ENCODE measurements around the gene SSBP3.
"Not testable (repeated sequence)": the region's sequence is repeated elsewhere in the genome, so short reads cannot be mapped to it uniquely, and the experiment has no call there.

SSBP3 gene

GRCh38 chr1:54392401-54392800 lies 13.8 kb downstream of the SSBP3 start:
- DNase-seq (ENCODE audit: low read depth) = no peak

GRCh38 chr1:54391450-54392209 lies 14.6 kb downstream of the SSBP3 start:
- no peak for DNase-seq (ENCODE audit: low read depth)

- no peak for DNase-seq (ENCODE audit: low read depth)
These were observed 15.5 kb downstream of the SSBP3 start for GRCh38 chr1:54390655-54391054.

- DNase-seq (ENCODE audit: low read depth) = not testable (repeated sequence)
These were observed 16.6 kb downstream of the SSBP3 start for GRCh38 chr1:54389608-54390007.

- no peak for DNase-seq (ENCODE audit: low read depth)
These were observed 18.8 kb downstream of the SSBP3 start for GRCh38 chr1:54387419-54387818.

GRCh38 chr1:54385727-54386022 lies 20.5 kb downstream of the SSBP3 start:
- no peak for DNase-seq (ENCODE audit: low read depth)

GRCh38 chr1:54384918-54385726 lies 21.1 kb downstream of the SSBP3 start:
- DNase-seq (ENCODE audit: low read depth) = peak; percentile 58

- no peak for DNase-seq (ENCODE audit: low read depth)
These were observed 21.7 kb downstream of the SSBP3 start for GRCh38 chr1:54384471-54384870.

- no peak for DNase-seq (ENCODE audit: low read depth)
These were observed 24.7 kb downstream of the SSBP3 start for GRCh38 chr1:54381524-54381923.

GRCh38 chr1:54380290-54380882 lies 25.8 kb downstream of the SSBP3 start:
- no peak for DNase-seq (ENCODE audit: low read depth)

- DNase-seq (ENCODE audit: low read depth) = no peak
These were observed 26.5 kb downstream of the SSBP3 start for GRCh38 chr1:54379555-54380289.

- no peak for DNase-seq (ENCODE audit: low read depth)
These were observed 27.2 kb downstream of the SSBP3 start for GRCh38 chr1:54378874-54379554.

- peak; percentile 67 for DNase-seq (ENCODE audit: low read depth)
These were observed 27.9 kb downstream of the SSBP3 start for GRCh38 chr1:54378157-54378873.

- no peak for DNase-seq (ENCODE audit: low read depth)
These were observed 29.0 kb downstream of the SSBP3 start for GRCh38 chr1:54377040-54377691.

- no peak for DNase-seq (ENCODE audit: low read depth)
These were observed 29.7 kb downstream of the SSBP3 start for GRCh38 chr1:54376430-54377039.

GRCh38 chr1:54375712-54376429 lies 30.3 kb downstream of the SSBP3 start:
- DNase-seq (ENCODE audit: low read depth) = peak; percentile 88

GRCh38 chr1:54375298-54375697 lies 30.9 kb downstream of the SSBP3 start:
- no peak for DNase-seq (ENCODE audit: low read depth)

GRCh38 chr1:54374766-54375165 lies 31.4 kb downstream of the SSBP3 start:
- no peak for DNase-seq (ENCODE audit: low read depth)

- DNase-seq (ENCODE audit: low read depth) = no peak
These were observed 33.2 kb downstream of the SSBP3 start for GRCh38 chr1:54372978-54373377.

- no peak for DNase-seq (ENCODE audit: low read depth)
These were observed 34.3 kb downstream of the SSBP3 start for GRCh38 chr1:54371942-54372275.
